DOHH2 (cell line): ENCODE measurements around the gene ATP5PB.

Source experiments
- EZH2phosphoT487 ChIP-seq: fragments of 200-600 bp; sonication (generic); IDR thresholded peaks from 2 replicates; pipeline ENCODE4 v1.6.1; 2017; ENCODE audit warnings: borderline replicate concordance, mild to moderate bottlenecking, antibody characterized with exemption, low read length, moderate library complexity, mixed read lengths
- TF ChIP-seq, protein P1 (sequence below): fragments of 200-600 bp; sonication (generic); IDR thresholded peaks from one replicate; pipeline ENCODE4 v1.5.1; 2014; ENCODE audit warnings: antibody characterized with exemption, mild to moderate bottlenecking, low read depth, low read length; ENCODE audit not compliant: poor library complexity, severe bottlenecking

DNA sequence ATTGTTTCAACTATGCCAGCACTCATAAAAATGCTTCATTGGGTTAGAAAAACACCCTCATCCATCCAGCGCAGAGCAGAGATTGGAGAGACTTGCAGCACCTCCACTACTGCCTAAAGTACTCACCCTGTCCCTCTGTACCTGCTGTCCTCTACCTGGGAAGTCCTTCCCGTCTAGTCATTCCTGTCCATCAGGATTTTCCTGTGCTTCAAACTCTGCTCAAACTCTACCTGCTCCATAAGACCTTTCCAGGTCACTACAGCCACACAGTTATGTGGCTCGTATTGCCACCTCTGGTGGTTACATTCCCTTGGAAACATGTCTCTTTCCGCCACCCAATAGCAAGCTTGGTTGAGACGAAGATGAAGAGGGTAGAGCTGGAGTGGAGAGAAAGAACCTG is 28.9 kb upstream of the ATP5PB start:
- TF ChIP-seq, protein P1, sequence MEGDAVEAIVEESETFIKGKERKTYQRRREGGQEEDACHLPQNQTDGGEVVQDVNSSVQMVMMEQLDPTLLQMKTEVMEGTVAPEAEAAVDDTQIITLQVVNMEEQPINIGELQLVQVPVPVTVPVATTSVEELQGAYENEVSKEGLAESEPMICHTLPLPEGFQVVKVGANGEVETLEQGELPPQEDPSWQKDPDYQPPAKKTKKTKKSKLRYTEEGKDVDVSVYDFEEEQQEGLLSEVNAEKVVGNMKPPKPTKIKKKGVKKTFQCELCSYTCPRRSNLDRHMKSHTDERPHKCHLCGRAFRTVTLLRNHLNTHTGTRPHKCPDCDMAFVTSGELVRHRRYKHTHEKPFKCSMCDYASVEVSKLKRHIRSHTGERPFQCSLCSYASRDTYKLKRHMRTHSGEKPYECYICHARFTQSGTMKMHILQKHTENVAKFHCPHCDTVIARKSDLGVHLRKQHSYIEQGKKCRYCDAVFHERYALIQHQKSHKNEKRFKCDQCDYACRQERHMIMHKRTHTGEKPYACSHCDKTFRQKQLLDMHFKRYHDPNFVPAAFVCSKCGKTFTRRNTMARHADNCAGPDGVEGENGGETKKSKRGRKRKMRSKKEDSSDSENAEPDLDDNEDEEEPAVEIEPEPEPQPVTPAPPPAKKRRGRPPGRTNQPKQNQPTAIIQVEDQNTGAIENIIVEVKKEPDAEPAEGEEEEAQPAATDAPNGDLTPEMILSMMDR, result no peak
- TF ChIP-seq EZH2phosphoT487, result no peak
